H1 (cell line): ENCODE results near the gene SIPA1L3. TPM values are rescaled to one million over a fixed set of nuclear protein-coding genes. Genes with fewer than 3 reads are reported as not detected.

Experiments
- BRCA1 ChIP-seq: IDR thresholded peaks from 2 replicates; pipeline ENCODE4 v1.6.1; 2012; ENCODE audit warnings: low read depth, low read length, improper control_type of control experiment
- FOSL1 ChIP-seq: IDR thresholded peaks from 2 replicates; pipeline ENCODE4 v1.6.1; 2011; ENCODE audit warnings: mild to moderate bottlenecking, low read depth, low read length, moderate library complexity; ENCODE audit not compliant: insufficient read depth
- KDM4A ChIP-seq: IDR thresholded peaks from one replicate; pipeline ENCODE4 v1.7.1; 2012; ENCODE audit warnings: low read depth, mild to moderate bottlenecking, moderate library complexity, low read length, inconsistent platforms; ENCODE audit not compliant: severe bottlenecking
- POU5F1 ChIP-seq: IDR thresholded peaks from 2 replicates; pipeline ENCODE4 v1.6.1; 2011; ENCODE audit warnings: low read depth, mild to moderate bottlenecking, low read length, moderate library complexity
- RXRA ChIP-seq: IDR thresholded peaks from 2 replicates; pipeline ENCODE4 v1.6.1; 2011; ENCODE audit warnings: low read depth, mild to moderate bottlenecking, low read length, moderate library complexity; ENCODE audit not compliant: insufficient read depth
- SP2 ChIP-seq: IDR thresholded peaks from 2 replicates; pipeline ENCODE4 v1.6.1; 2012; ENCODE audit warnings: mild to moderate bottlenecking, low read length, inconsistent platforms
- TBP ChIP-seq: IDR thresholded peaks from 2 replicates; pipeline ENCODE4 v1.6.1; 2011; ENCODE audit warnings: low read depth, low read length, improper control_type of control experiment
- polyA plus RNA-seq, 7 experiments: library from polyadenylated mRNA; depleted of rRNA in 3 of 7; stranded (reverse) in 5 of 7; unstranded in 2 of 7; fragments of >200 nt in 5 of 7; fragments of 200-250 nt in 2 of 7; gene quantifications; 1 replicate in 5 of 7; 2 replicates in 1 of 7; 4 replicates in 1 of 7; pipeline versions ENCODE4 v1.2.1 to v1.2.3, GENCODE V29; 2011 to 2013; ENCODE audit warnings: missing spikeins in 2 of 7, mixed read lengths in 2 of 7
- total RNA-seq: library from RNA; stranded (reverse); fragmentation: NEBNext Ultra II Directional; extraction: Animal tissue kit (Norgen Biotek cat#: 25700); gene quantifications from 2 replicates; pipeline ENCODE4 v1.2.1, GENCODE V29; 2021
- TF ChIP-seq, protein P1 (sequence below): fragments of 300-600 bp; sonication (generic); IDR thresholded peaks from 2 replicates; pipeline ENCODE4 v1.7.1; 2012; ENCODE audit warnings: low read length, moderate library complexity, mild to moderate bottlenecking, inconsistent platforms; ENCODE audit not compliant: insufficient replicate concordance

The SIPA1L3 gene
- total and polyA plus RNA-seq, 2 of the 8 experiments (the other 6 are each of a cell fraction or from before 2014, with no cell fraction given) = 15.0 to 54.9 TPM

DNA sequence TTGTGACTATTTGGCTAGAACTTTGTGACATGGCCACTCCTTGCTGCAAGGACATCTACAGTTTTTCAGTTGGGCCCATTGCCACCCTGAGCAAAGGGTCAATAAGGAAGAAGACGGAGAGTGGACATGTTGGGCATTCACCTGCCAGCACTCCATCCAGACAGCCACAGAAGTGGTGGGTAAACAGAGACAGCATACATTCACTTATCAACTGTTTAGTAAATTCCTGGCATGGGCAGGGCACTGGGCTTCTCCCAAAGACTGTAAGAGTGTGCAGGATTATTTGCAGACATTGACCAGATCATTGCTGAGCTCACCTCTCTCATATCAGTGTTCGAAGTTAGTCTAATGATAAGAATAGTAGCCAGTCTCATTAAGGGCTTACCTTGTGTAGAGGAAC is 29.2 kb downstream of the SIPA1L3 start (continued):
- TF ChIP-seq, protein P1, sequence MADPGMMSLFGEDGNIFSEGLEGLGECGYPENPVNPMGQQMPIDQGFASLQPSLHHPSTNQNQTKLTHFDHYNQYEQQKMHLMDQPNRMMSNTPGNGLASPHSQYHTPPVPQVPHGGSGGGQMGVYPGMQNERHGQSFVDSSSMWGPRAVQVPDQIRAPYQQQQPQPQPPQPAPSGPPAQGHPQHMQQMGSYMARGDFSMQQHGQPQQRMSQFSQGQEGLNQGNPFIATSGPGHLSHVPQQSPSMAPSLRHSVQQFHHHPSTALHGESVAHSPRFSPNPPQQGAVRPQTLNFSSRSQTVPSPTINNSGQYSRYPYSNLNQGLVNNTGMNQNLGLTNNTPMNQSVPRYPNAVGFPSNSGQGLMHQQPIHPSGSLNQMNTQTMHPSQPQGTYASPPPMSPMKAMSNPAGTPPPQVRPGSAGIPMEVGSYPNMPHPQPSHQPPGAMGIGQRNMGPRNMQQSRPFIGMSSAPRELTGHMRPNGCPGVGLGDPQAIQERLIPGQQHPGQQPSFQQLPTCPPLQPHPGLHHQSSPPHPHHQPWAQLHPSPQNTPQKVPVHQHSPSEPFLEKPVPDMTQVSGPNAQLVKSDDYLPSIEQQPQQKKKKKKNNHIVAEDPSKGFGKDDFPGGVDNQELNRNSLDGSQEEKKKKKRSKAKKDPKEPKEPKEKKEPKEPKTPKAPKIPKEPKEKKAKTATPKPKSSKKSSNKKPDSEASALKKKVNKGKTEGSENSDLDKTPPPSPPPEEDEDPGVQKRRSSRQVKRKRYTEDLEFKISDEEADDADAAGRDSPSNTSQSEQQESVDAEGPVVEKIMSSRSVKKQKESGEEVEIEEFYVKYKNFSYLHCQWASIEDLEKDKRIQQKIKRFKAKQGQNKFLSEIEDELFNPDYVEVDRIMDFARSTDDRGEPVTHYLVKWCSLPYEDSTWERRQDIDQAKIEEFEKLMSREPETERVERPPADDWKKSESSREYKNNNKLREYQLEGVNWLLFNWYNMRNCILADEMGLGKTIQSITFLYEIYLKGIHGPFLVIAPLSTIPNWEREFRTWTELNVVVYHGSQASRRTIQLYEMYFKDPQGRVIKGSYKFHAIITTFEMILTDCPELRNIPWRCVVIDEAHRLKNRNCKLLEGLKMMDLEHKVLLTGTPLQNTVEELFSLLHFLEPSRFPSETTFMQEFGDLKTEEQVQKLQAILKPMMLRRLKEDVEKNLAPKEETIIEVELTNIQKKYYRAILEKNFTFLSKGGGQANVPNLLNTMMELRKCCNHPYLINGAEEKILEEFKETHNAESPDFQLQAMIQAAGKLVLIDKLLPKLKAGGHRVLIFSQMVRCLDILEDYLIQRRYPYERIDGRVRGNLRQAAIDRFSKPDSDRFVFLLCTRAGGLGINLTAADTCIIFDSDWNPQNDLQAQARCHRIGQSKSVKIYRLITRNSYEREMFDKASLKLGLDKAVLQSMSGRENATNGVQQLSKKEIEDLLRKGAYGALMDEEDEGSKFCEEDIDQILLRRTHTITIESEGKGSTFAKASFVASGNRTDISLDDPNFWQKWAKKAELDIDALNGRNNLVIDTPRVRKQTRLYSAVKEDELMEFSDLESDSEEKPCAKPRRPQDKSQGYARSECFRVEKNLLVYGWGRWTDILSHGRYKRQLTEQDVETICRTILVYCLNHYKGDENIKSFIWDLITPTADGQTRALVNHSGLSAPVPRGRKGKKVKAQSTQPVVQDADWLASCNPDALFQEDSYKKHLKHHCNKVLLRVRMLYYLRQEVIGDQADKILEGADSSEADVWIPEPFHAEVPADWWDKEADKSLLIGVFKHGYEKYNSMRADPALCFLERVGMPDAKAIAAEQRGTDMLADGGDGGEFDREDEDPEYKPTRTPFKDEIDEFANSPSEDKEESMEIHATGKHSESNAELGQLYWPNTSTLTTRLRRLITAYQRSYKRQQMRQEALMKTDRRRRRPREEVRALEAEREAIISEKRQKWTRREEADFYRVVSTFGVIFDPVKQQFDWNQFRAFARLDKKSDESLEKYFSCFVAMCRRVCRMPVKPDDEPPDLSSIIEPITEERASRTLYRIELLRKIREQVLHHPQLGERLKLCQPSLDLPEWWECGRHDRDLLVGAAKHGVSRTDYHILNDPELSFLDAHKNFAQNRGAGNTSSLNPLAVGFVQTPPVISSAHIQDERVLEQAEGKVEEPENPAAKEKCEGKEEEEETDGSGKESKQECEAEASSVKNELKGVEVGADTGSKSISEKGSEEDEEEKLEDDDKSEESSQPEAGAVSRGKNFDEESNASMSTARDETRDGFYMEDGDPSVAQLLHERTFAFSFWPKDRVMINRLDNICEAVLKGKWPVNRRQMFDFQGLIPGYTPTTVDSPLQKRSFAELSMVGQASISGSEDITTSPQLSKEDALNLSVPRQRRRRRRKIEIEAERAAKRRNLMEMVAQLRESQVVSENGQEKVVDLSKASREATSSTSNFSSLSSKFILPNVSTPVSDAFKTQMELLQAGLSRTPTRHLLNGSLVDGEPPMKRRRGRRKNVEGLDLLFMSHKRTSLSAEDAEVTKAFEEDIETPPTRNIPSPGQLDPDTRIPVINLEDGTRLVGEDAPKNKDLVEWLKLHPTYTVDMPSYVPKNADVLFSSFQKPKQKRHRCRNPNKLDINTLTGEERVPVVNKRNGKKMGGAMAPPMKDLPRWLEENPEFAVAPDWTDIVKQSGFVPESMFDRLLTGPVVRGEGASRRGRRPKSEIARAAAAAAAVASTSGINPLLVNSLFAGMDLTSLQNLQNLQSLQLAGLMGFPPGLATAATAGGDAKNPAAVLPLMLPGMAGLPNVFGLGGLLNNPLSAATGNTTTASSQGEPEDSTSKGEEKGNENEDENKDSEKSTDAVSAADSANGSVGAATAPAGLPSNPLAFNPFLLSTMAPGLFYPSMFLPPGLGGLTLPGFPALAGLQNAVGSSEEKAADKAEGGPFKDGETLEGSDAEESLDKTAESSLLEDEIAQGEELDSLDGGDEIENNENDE = no peak
- TF ChIP-seq TBP (no peak), KDM4A (no peak), SP2 (no peak), FOSL1 (no peak), POU5F1 (no peak), BRCA1 (no peak), RXRA (no peak)
